H1 (cell line): ENCODE data around the gene PRTG. TPM values are rescaled to one million over a fixed set of nuclear protein-coding genes. Genes with fewer than 3 reads are reported as not detected.

Source experiments
- CTCF ChIA-PET: fragments of 300-600 bp; sonication (Branson Sonifier 250); formaldehyde crosslinking; loops from one replicate; lab custom pipeline; 2021; ENCODE audit not compliant: partially characterized antibody; lab: Charles Lee
- POLR2A ChIA-PET: fragments of 300-600 bp; sonication (Branson Sonifier 250); formaldehyde crosslinking; loops from one replicate; lab custom pipeline; 2021; ENCODE audit warnings: inconsistent platforms; ENCODE audit not compliant: partially characterized antibody; lab: Charles Lee
- DNase-seq, 2 experiments: peaks; one replicate each; pipeline versions ENCODE4 v3.0.0 to v3.0.0-alpha.2; 2010 to 2022; ENCODE audit warnings: low spot score in 2 of 2, low read depth in 1 of 2, mixed read lengths in 1 of 2
- FAIRE-seq: peaks from 2 replicates; lab custom pipeline; 2011; peaks lifted over from hg19 to GRCh38; lab: Jason Lieb, UNC
- H2AFZ ChIP-seq: 2 replicates; pipeline ENCODE4 v1.8.1; 2012; ENCODE audit warnings: low read length, inconsistent platforms
- H2AK5ac ChIP-seq: 2 replicates; pipeline ENCODE4 v1.6.1; 2013; ENCODE audit warnings: low read depth, low read length
- H2BK120ac ChIP-seq: replicated peaks from 2 replicates; pipeline ENCODE3; 2013; ENCODE audit warnings: low read depth, low read length, inconsistent platforms
- H2BK12ac ChIP-seq: 2 replicates; pipeline ENCODE4 v1.6.1; 2013; ENCODE audit warnings: low read depth, low read length
- H2BK15ac ChIP-seq: 2 replicates; pipeline ENCODE4 v1.6.1; 2013; ENCODE audit warnings: low read length
- H2BK20ac ChIP-seq: 2 replicates; pipeline ENCODE4 v1.6.1; 2013; ENCODE audit warnings: low read length
- H2BK5ac ChIP-seq: 2 replicates; pipeline ENCODE4 v1.6.1; 2013; ENCODE audit warnings: low read depth, low read length
- H3K14ac ChIP-seq: 2 replicates; pipeline ENCODE4 v1.6.1; 2013; ENCODE audit warnings: inconsistent platforms; ENCODE audit not compliant: insufficient read length
- H3K18ac ChIP-seq: 2 replicates; pipeline ENCODE4 v1.6.1; 2013; ENCODE audit warnings: low read length; ENCODE audit errors: extremely low read depth
- H3K23ac ChIP-seq: 2 replicates; pipeline ENCODE4 v1.6.1; 2013; ENCODE audit warnings: inconsistent platforms; ENCODE audit not compliant: insufficient read length
- H3K23me2 ChIP-seq: 2 replicates; pipeline ENCODE4 v1.6.1; 2013; ENCODE audit warnings: low read depth, low read length
- H3K27ac ChIP-seq: 2 replicates; pipeline ENCODE4 v1.6.1; 2011; ENCODE audit warnings: low read depth, low read length, inconsistent platforms
- H3K27me3 ChIP-seq, 4 experiments: replicated peaks in 1 of 4; 1 replicate in 1 of 4; 2 replicates in 3 of 4; pipeline versions ENCODE4 v1.6.1 to v1.8.1; 2011 to 2013; ENCODE audit warnings: low read length in 3 of 4, mild to moderate bottlenecking in 3 of 4, inconsistent platforms in 2 of 4, mixed read lengths in 2 of 4, moderate library complexity in 1 of 4; ENCODE audit not compliant: control insufficient read depth in 3 of 4, insufficient read depth in 3 of 4; ENCODE audit errors: extremely low read depth in 1 of 4
- H3K36me3 ChIP-seq, 4 experiments: 2 replicates each; pipeline versions ENCODE4 v1.6.1 to v1.8.1; 2011 to 2013; ENCODE audit warnings: mild to moderate bottlenecking in 4 of 4, low read length in 3 of 4, moderate library complexity in 2 of 4, control low read depth in 1 of 4, inconsistent platforms in 1 of 4; ENCODE audit not compliant: insufficient read depth in 4 of 4, control insufficient read depth in 2 of 4
- H3K4ac ChIP-seq: replicated peaks from 2 replicates; pipeline ENCODE3; 2013; ENCODE audit warnings: low read length, low read depth, mixed read lengths, inconsistent platforms; ENCODE audit not compliant: insufficient read length
- H3K4me1 ChIP-seq, 4 experiments: replicated peaks in 1 of 4; 1 replicate in 1 of 4; 2 replicates in 3 of 4; pipeline versions ENCODE4 v1.6.1 to v1.8.1; 2011 to 2013; ENCODE audit warnings: low read length in 3 of 4, inconsistent platforms in 2 of 4, mixed read lengths in 1 of 4; ENCODE audit not compliant: insufficient read depth in 4 of 4, control insufficient read depth in 3 of 4
- H3K4me2 ChIP-seq, 2 experiments: 2 replicates each; pipeline versions ENCODE4 v1.6.1 to v1.8.1; 2011 to 2013; ENCODE audit warnings: low read depth in 2 of 2, low read length in 2 of 2, control low read depth in 1 of 2, inconsistent platforms in 1 of 2, mild to moderate bottlenecking in 1 of 2; ENCODE audit not compliant: insufficient read depth in 1 of 2
- H3K4me3 ChIP-seq, 4 experiments: fragments of 200-600, 300-600 bp in 1 of 4; sonication (generic), shearing (Covaris generic), sonication (Bioruptor Twin) in 1 of 4; 2 replicates each; pipeline versions ENCODE4 v1.5.1 to v1.8.1; 2011 to 2016; ENCODE audit warnings: low read length in 4 of 4, low read depth in 3 of 4, control low read depth in 2 of 4, inconsistent platforms in 2 of 4, mild to moderate bottlenecking in 2 of 4, mixed read lengths in 1 of 4, moderate library complexity in 1 of 4; ENCODE audit not compliant: insufficient read depth in 2 of 4; ENCODE audit errors: extremely low read depth in 1 of 4
- H3K56ac ChIP-seq: replicated peaks from 2 replicates; pipeline ENCODE3; 2013; ENCODE audit warnings: low read depth, mild to moderate bottlenecking, mixed read lengths, low read length, inconsistent platforms; ENCODE audit not compliant: insufficient read length
- H3K79me1 ChIP-seq: 2 replicates; pipeline ENCODE4 v1.6.1; 2013; ENCODE audit warnings: low read depth, low read length, control low read depth
- H3K79me2 ChIP-seq, 2 experiments: 2 replicates each; pipeline versions ENCODE4 v1.6.1 to v1.8.1; 2012 to 2013; ENCODE audit warnings: low read length in 2 of 2, mild to moderate bottlenecking in 2 of 2, inconsistent platforms in 1 of 2; ENCODE audit not compliant: insufficient read depth in 2 of 2, control insufficient read depth in 1 of 2
- H3K9ac ChIP-seq, 4 experiments: replicated peaks in 1 of 4; 1 replicate in 1 of 4; 2 replicates in 3 of 4; pipeline versions ENCODE4 v1.6.1 to v1.8.1; 2011 to 2013; ENCODE audit warnings: low read depth in 3 of 4, low read length in 3 of 4, control low read depth in 2 of 4, mild to moderate bottlenecking in 2 of 4, moderate library complexity in 2 of 4, inconsistent platforms in 1 of 4; ENCODE audit errors: extremely low read depth in 1 of 4
- H3K9me3 ChIP-seq, 2 experiments: 2 replicates each; pipeline versions ENCODE4 v1.6.1 to v1.8.1; 2012 to 2013; ENCODE audit warnings: mild to moderate bottlenecking in 2 of 2, moderate library complexity in 2 of 2, control low read depth in 1 of 2, inconsistent platforms in 1 of 2, low read depth in 1 of 2, low read length in 1 of 2, mixed read lengths in 1 of 2; ENCODE audit not compliant: insufficient read depth in 2 of 2
- H4K20me1 ChIP-seq, 2 experiments: replicated peaks in 1 of 2; 2 replicates each; pipeline versions ENCODE3 to v1.8.1; 2011 to 2013; ENCODE audit warnings: inconsistent platforms in 2 of 2, low read length in 2 of 2, mild to moderate bottlenecking in 1 of 2; ENCODE audit not compliant: insufficient read depth in 2 of 2, control insufficient read depth in 1 of 2
- H4K5ac ChIP-seq: 2 replicates; pipeline ENCODE4 v1.6.1; 2013; ENCODE audit warnings: low read length, low read depth, mixed read lengths, inconsistent platforms; ENCODE audit not compliant: insufficient read length
- H4K8ac ChIP-seq: 2 replicates; pipeline ENCODE4 v1.8.0; 2013; ENCODE audit warnings: mild to moderate bottlenecking, moderate library complexity, low read length, inconsistent platforms; ENCODE audit not compliant: insufficient read depth; ENCODE audit errors: extremely low read depth
- H4K91ac ChIP-seq: replicated peaks from 2 replicates; pipeline ENCODE3; 2013; ENCODE audit warnings: low read length, mixed read lengths, inconsistent platforms; ENCODE audit not compliant: insufficient read length
- CREB1 ChIP-seq: IDR thresholded peaks from 2 replicates; pipeline ENCODE4 v1.6.1; 2012; ENCODE audit warnings: inconsistent platforms
- E2F6 ChIP-seq: IDR thresholded peaks from 2 replicates; pipeline ENCODE4 v1.6.1; 2012; ENCODE audit warnings: inconsistent platforms
- JUND ChIP-seq: IDR thresholded peaks from 2 replicates; pipeline ENCODE4 v1.6.1; 2011; ENCODE audit warnings: mild to moderate bottlenecking, improper control_type of control experiment, low read length
- MAFK ChIP-seq: IDR thresholded peaks from 2 replicates; pipeline ENCODE4 v1.6.1; 2012; ENCODE audit warnings: low read depth, mild to moderate bottlenecking, improper control_type of control experiment, low read length
- POLR2AphosphoS5 ChIP-seq: IDR thresholded peaks from 2 replicates; pipeline ENCODE4 v1.6.1; 2011; ENCODE audit warnings: low read depth, low read length
- POU5F1 ChIP-seq: IDR thresholded peaks from 2 replicates; pipeline ENCODE4 v1.6.1; 2011; ENCODE audit warnings: low read depth, mild to moderate bottlenecking, low read length, moderate library complexity
- RBBP5 ChIP-seq: IDR thresholded peaks from 2 replicates; pipeline ENCODE4 v1.7.1; 2012; ENCODE audit warnings: low read depth, mild to moderate bottlenecking, inconsistent platforms, low read length, moderate library complexity, borderline replicate concordance
- RXRA ChIP-seq: IDR thresholded peaks from 2 replicates; pipeline ENCODE4 v1.6.1; 2011; ENCODE audit warnings: low read depth, mild to moderate bottlenecking, low read length, moderate library complexity; ENCODE audit not compliant: insufficient read depth
- SIN3A ChIP-seq, 2 experiments: IDR thresholded peaks in 1 of 2; conservative IDR thresholded peaks in 1 of 2; 2 replicates each; pipeline ENCODE4 v1.6.1; 2011 to 2012; ENCODE audit warnings: low read length in 2 of 2, improper control_type of control experiment in 1 of 2, low read depth in 1 of 2, mild to moderate bottlenecking in 1 of 2
- SP4 ChIP-seq: IDR thresholded peaks from 2 replicates; pipeline ENCODE4 v1.6.1; 2012; ENCODE audit warnings: low read length, inconsistent platforms
- SUZ12 ChIP-seq: fragments of 200-600 bp; sonication (generic); IDR thresholded peaks from 2 replicates; pipeline ENCODE4 v1.6.1; 2012; ENCODE audit warnings: mild to moderate bottlenecking, inconsistent platforms, low read length, moderate library complexity, mixed read lengths
- TAF1 ChIP-seq: IDR thresholded peaks from 2 replicates; pipeline ENCODE4 v1.6.1; 2011; ENCODE audit warnings: mild to moderate bottlenecking, low read depth, low read length
- TCF12 ChIP-seq: IDR thresholded peaks from 2 replicates; pipeline ENCODE4 v1.6.1; 2011; ENCODE audit warnings: low read depth, mild to moderate bottlenecking, low read length
- WGBS, 2 experiments: shearing (Covaris generic) in 1 of 2; methylation state at CpG; one replicate each; pipeline versions ENCODE4 v1.1.6 to v1.1.7; 2013 to 2015; ENCODE audit warnings: low lambda C conversion rate in 2 of 2, mixed read lengths in 2 of 2, inconsistent platforms in 1 of 2, low coverage in 1 of 2, missing lambda C conversion rate in 1 of 2; ENCODE audit not compliant: insufficient replicate concordance in 2 of 2, insufficient coverage in 1 of 2, insufficient read length in 1 of 2; ENCODE audit errors: extremely low coverage in 1 of 2, missing lambda C conversion rate in 1 of 2; 5-methylcytosine and 5-hydroxymethylcytosine counted together
- polyA plus RNA-seq, 7 experiments: library from polyadenylated mRNA; depleted of rRNA in 3 of 7; stranded (reverse) in 5 of 7; unstranded in 2 of 7; fragments of >200 nt in 5 of 7; fragments of 200-250 nt in 2 of 7; gene quantifications; 1 replicate in 5 of 7; 2 replicates in 1 of 7; 4 replicates in 1 of 7; pipeline versions ENCODE4 v1.2.1 to v1.2.3, GENCODE V29; 2011 to 2013; ENCODE audit warnings: missing spikeins in 2 of 7, mixed read lengths in 2 of 7
- total RNA-seq: library from RNA; stranded (reverse); fragmentation: NEBNext Ultra II Directional; extraction: Animal tissue kit (Norgen Biotek cat#: 25700); gene quantifications from 2 replicates; pipeline ENCODE4 v1.2.1, GENCODE V29; 2021
- TF ChIP-seq, protein P1 (sequence below): IDR thresholded peaks from 2 replicates; pipeline ENCODE4 v1.6.1; 2011; ENCODE audit warnings: low read depth, mild to moderate bottlenecking, low read length; ENCODE audit not compliant: insufficient read depth

PRTG gene
- total and polyA plus RNA-seq, 2 of the 8 experiments (the other 6 are each of a cell fraction or from before 2014, with no cell fraction given), result 3.1 to 3.2 TPM

GRCh38 chr15:55782901-55783300 lies 39.9 kb upstream of the PRTG start:
- Histone ChIP-seq H3K23me2 (no peaks in the 10 kb centered on the region; the same call in 1 of the 2 replicates), H3K79me2 (no peaks in the 10 kb centered on the region), H3K56ac (no peak overlapping the region), H3K4ac (no peak overlapping the region), H4K91ac (no peak overlapping the region), H2BK5ac (no peak overlapping the region), H3K27ac (no peak overlapping the region), H3K23ac (no peak overlapping the region), H2BK15ac (no peak overlapping the region), H3K4me1 (peaks cover 0 to 6% (median 2%) of the 10 kb centered on the region in 4 experiments; a peak in 3 of 7 replicates), H3K9ac (no peak overlapping the region), H3K14ac (no peak overlapping the region), H3K4me3 (no peak overlapping the region), H2BK120ac (no peak overlapping the region), H3K27me3 (no peaks in the 10 kb centered on the region), H2AFZ (no peak overlapping the region), H3K79me1 (no peaks in the 10 kb centered on the region), H2AK5ac (no peak overlapping the region), H3K36me3 (no peaks in the 10 kb centered on the region), H2BK20ac (no peak overlapping the region), H2BK12ac (no peak overlapping the region), H3K4me2 (no peak overlapping the region), H3K9me3 (0 out of 4 replicates have a peak, but pooled peaks cover 0 to 2% of the 10 kb centered on the region in 2 experiments), H4K20me1 (no peaks in the 10 kb centered on the region), H4K5ac (no peak overlapping the region), H4K8ac (no peak overlapping the region), H3K18ac (no peak overlapping the region)
- DNase-seq, result no peak
- no peak for FAIRE-seq
- 83% methylated on average over 3 of the region's 3 CpGs; no CpG with 5 or more reads in 1 of the 2 experiments for WGBS, 2 experiments
- no peak for TF ChIP-seq TAF1
- TF ChIP-seq TCF12, result no peak
- TF ChIP-seq POLR2AphosphoS5, result no peak
- TF ChIP-seq, protein P1, sequence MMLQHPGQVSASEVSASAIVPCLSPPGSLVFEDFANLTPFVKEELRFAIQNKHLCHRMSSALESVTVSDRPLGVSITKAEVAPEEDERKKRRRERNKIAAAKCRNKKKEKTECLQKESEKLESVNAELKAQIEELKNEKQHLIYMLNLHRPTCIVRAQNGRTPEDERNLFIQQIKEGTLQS, result no peak
- TF ChIP-seq RBBP5, result no peak
- TF ChIP-seq RXRA, result no peak
- no peak for TF ChIP-seq JUND
- TF ChIP-seq MAFK, result no peak
- TF ChIP-seq SIN3A (conservative IDR thresholded peaks at IDR 0.05 in 1 of 2, IDR thresholded peaks at IDR 0.05 in 1 of 2; ENCODE audit: low read depth in 1 of 2, low read length in 2 of 2), result no peak
- no peak for TF ChIP-seq POU5F1
- TF ChIP-seq SUZ12, result no peak
- TF ChIP-seq CREB1, result no peak
- no peak for TF ChIP-seq SP4
- no peak for TF ChIP-seq E2F6
- ChIA-PET CTCF (interaction anchor here (1.1 to 7.9 kb wide), 6 partner anchors 11 to 126 kb away, joined by 3 to 110 read pairs (median 5); no protein-coding TSS in a partner anchor), POLR2A (no interaction called here)
